ENCODE data around the gene KCNN4. TPM values are rescaled to one million over a fixed set of nuclear protein-coding genes. Genes with fewer than 3 reads are reported as not detected.

The KCNN4 gene
- total and polyA plus RNA-seq, 2 of the 13 experiments (the other 11 are each of a cell fraction or from before 2014, with no cell fraction given) = 0.13 to 0.25 TPM

- TF ChIP-seq ZBTB49 (CRISPR knock-in tag; IDR thresholded peaks at IDR 0.05; ENCODE audit: borderline replicate concordance) (no peak), HIC2 (CRISPR knock-in tag; IDR thresholded peaks at IDR 0.05; ENCODE audit: low read depth) (no peak), ZNF740 (CRISPR knock-in tag; IDR thresholded peaks at IDR 0.05) (0 out of 2 replicates have a peak, but pooled peaks have one; percentile 27), ZNF788 (CRISPR knock-in tag; IDR thresholded peaks at IDR 0.05; ENCODE audit: borderline replicate concordance) (peak; percentile 68; the same call in 1 of the 2 replicates), BRD4 (CRISPR knock-in tag; IDR thresholded peaks at IDR 0.05) (no peak), SMC3 (IDR thresholded peaks at IDR 0.05; ENCODE audit: low read length) (no peak; the same call in 1 of the 2 replicates), ZNF281 (CRISPR knock-in tag; IDR thresholded peaks at IDR 0.05; ENCODE audit: borderline replicate concordance) (no peak), TRIM22 (IDR thresholded peaks at IDR 0.05) (no peak), ZHX1 (CRISPR knock-in tag; IDR thresholded peaks at IDR 0.05; ENCODE audit: low read depth) (peak; percentile 75; the same call in 1 of the 2 replicates), NFKBIZ (CRISPR knock-in tag; IDR thresholded peaks at IDR 0.05) (no peak), ZNF282 (IDR thresholded peaks at IDR 0.05; ENCODE audit: partially characterized antibody) (no peak)
Measured at GRCh38 chr19:43774103-43774939, 6.5 kb downstream of the KCNN4 start (continued).
